ENCODE results near the gene GNG4. TPM values are rescaled to one million over a fixed set of nuclear protein-coding genes. Genes with fewer than 3 reads are reported as not detected.
"Not testable (repeated sequence)": the region's sequence is repeated elsewhere in the genome, so short reads cannot be mapped to it uniquely, and the experiment has no call there.

The GNG4 gene
- polyA plus RNA-seq, 4 donors: 3.2 to 4.4 (median 4.1) TPM

GRCh38 chr1:235650341-235651169, 971 bp upstream of the GNG4 start:
- DNase-seq (ENCODE audit: low read depth in 4 of 4, low spot score in 2 of 4): no peak

DNA sequence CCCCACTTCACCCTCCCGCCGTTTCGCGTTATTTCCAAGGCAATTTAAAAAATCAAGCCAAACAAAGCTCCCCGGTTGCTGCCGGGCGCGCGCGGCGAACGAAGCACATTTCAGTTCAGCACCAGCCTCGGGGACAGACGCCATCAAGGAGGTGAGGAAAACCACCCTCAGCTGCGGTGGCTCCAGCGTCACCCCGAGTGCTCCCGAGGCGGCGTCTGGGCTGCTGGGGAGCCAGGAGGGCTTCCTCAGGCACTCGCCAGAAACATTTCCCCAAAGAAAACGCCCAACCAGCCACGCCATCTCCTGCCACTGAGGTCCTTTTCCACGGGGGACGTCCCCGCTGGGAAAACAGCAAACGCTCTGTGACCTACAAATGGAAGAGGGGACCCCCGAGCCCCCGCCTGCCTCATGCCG, 623 bp downstream of the GNG4 start:
- peak in 1 of 4 donors; percentile 60 for DNase-seq (ENCODE audit: low read depth in 4 of 4, low spot score in 2 of 4)

GRCh38 chr1:235648407-235648907, 1.1 kb downstream of the GNG4 start:
- no peak for DNase-seq (ENCODE audit: low read depth in 4 of 4, low spot score in 2 of 4)

DNA sequence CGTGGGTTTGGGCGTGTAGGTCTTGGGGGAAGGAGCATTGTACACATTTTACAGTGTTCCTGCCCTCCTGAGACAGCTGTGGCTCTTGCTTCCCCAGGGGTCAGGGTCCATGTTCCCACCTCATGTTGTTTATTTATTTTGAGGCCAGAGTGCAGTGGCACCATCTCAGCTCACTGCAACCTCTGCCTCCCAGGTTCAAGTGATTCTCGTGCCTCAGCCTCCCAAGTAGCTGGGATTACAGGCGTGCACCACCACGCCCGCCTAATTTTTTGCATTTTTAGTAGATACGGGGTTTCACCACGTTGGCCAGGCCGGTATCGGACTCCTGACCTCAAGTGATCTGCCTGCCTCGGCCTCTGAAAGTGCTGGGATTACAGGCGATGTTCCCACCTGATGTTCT, 2.0 kb downstream of the GNG4 start:
- not testable (repeated sequence) for DNase-seq (ENCODE audit: low read depth in 4 of 4, low spot score in 2 of 4)

GRCh38 chr1:235646463-235646862, 3.1 kb downstream of the GNG4 start:
- DNase-seq (ENCODE audit: low read depth in 4 of 4, low spot score in 2 of 4): no peak

DNA sequence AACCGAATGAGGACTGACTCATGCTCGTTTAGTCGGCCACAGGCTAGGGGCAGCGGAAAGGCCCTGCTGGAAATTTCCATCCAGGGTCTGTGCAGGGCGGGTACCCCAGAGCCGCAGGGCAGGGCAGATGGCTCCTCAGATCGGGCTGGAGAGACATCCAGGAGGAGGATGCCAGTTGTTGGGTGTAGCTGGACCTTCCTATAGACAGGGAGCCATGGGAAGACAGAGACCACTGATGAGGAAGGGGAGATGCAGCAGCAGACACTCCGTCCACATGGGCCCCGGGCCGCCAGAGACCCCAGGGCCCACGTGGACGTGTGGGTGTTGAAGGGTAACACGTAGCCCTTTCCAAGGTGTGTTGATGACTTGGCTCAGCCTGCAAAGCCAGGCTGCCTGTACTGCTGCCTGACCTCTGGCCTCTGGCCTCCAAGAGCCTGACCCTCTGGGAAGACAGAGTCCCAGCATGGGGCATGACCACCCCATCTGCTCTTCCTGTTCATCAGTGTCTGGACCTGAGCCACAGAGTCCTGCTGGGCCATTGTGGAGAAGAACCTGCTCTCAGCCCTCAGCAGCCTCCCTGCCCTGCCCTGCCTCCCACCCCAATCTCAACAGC, 4.8 kb downstream of the GNG4 start:
- DNase-seq (ENCODE audit: low read depth in 4 of 4, low spot score in 2 of 4): no peak

DNA sequence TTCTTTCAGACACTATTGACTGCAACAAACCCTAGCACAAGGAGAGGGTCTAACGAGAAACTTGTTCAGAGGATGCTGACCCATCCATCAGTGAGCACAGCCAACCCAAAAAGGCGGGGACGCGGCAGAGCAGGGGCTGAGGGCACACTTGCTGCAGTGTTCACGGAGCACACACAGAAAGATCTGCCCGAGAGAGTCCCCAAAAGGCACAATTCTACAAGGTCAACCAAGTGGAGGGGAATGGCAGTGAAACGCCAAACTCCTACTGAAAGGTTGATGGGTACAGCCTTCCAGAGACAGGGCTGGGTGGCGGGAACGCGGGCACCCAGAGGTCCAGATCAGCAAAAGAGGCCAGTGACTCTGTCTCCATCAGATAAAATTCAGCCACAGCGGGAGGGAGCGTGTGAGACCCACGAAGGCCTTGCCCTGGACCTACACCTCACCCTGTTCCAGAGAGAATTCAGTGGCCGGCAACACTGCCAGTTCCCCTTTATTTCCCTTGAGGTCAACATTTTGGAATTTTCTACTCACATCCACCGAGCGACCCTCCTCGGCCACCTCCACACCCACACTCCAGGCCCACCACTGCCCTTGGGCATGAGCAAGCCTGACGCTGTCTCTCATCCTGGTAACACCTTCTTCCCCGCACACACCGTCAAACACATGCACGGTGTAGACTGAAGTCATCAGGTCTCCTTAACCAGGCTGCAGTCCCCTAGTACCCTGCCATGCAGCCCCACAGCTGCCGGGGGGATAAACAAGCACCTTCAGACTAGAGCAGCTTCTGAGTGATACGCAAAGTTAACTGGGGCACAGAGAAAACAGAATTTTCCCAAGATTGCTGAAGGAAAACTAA, 5.5 kb downstream of the GNG4 start:
- no peak for DNase-seq (ENCODE audit: low read depth in 4 of 4, low spot score in 2 of 4)

- no peak for DNase-seq (ENCODE audit: low read depth in 4 of 4, low spot score in 2 of 4)
Observed at GRCh38 chr1:235642943-235643371, 6.6 kb downstream of the GNG4 start.

- no peak for DNase-seq (ENCODE audit: low read depth in 4 of 4, low spot score in 2 of 4)
Observed at GRCh38 chr1:235642011-235642942, 7.3 kb downstream of the GNG4 start.

DNA sequence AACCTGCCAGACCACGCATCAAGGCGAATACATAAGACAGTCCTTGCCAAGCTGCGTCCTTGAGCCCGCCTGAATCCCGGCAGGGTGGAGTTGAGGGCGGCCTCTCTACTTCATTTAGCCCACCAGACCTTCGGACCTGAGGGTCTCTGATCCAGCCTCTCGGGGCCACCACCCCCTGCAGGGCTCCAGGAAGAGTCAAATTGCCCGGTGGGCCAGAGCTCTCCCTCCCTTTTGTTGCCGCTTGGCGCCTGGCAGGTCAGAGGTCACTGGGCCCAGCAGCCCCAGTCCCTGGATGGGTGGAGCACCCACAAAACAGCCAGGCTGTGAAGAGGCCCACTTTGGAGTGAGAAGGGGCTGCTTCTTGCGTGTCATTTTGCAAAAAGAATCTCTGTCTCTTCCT, 9.0 kb downstream of the GNG4 start:
- no peak for DNase-seq (ENCODE audit: low read depth in 4 of 4, low spot score in 2 of 4)

DNA sequence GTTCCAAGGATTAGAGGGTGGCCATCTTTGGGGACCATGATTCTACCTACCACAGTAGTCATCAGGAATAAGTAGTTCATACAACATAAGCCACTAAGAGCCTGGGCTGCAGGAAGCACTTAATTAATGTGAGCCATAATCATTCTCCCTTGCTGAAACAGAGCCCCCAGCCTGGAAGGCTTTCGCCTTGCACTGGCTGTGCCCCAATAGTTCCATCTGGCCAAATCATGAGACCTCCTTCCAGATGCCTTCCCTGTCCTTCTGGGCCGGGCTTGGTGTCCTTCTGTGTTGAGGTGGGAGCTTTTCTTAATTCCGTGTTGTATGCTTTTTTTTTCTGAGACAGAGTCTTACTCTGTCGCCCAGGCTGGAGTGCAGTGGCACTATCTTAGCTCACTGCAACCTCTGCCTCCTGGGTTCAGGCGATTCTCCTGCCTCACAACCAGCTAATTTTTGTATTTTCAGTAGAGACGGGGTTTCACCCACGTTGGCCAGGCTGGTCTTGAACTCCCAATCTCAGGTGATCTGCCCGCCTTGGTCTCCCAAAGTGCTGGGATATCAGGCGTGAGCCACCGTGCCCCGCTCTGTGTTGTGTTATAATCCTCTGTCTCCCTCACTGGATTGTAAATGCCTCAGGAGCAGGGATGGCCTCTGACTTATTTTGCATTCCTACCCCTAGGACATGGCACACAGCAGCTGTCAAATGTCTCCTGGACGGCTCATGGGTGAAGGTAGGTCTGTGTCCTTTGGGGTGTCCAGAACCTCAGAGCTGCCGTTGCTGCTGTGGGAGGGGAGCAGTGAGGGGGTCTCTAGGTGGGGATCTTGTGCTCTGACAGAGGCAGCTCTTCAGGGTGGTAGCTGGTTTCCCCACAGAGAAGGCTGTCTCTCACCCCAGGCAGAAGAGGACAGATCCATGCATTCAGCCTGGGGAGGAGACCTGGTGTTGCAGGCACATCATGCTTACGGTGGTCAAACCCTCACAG, 10.1 kb downstream of the GNG4 start:
- no peak for DNase-seq (ENCODE audit: low read depth in 4 of 4, low spot score in 2 of 4)

- not testable (repeated sequence) for DNase-seq (ENCODE audit: low read depth in 4 of 4, low spot score in 2 of 4)
Observed at GRCh38 chr1:235638612-235639011, 11.0 kb downstream of the GNG4 start.

GRCh38 chr1:235637756-235638534, 11.6 kb downstream of the GNG4 start:
- DNase-seq (ENCODE audit: low read depth in 4 of 4, low spot score in 2 of 4): no peak

DNA sequence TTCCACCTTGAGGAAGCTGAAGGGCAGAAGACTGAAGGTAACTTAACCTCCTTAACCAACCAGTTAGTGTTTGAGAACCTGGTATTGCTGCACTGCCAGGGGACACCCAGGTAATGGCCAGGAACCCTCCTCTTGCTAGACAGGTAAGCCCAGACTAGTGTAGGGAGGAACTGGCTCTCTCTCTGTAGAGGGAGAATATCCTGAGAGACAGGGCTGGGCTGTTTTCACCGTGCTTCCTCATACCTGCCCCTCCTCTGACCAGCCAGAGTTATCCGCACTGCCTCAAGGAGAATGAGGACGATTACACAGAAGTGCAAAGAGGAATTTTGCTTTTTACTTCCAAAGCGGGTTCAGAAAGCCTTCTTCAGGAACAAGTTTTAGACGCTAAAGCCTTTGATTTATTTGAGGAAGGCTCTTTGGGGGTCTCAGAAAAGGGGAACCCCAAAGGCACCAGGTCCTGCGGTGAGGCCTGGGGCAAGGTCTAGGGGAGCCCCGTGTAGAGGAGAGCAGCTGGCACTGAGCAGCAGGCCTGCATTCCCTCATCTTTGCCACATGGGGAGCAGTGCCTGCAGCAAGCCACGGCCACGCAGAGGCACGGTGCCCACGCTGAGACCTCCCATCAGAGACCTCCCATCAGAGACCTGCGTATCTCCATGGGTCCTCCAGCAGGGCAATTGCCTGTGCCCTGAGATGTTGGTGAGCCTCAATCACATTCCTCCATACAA, 13.5 kb downstream of the GNG4 start:
- DNase-seq (ENCODE audit: low read depth in 4 of 4, low spot score in 2 of 4): no peak

DNA sequence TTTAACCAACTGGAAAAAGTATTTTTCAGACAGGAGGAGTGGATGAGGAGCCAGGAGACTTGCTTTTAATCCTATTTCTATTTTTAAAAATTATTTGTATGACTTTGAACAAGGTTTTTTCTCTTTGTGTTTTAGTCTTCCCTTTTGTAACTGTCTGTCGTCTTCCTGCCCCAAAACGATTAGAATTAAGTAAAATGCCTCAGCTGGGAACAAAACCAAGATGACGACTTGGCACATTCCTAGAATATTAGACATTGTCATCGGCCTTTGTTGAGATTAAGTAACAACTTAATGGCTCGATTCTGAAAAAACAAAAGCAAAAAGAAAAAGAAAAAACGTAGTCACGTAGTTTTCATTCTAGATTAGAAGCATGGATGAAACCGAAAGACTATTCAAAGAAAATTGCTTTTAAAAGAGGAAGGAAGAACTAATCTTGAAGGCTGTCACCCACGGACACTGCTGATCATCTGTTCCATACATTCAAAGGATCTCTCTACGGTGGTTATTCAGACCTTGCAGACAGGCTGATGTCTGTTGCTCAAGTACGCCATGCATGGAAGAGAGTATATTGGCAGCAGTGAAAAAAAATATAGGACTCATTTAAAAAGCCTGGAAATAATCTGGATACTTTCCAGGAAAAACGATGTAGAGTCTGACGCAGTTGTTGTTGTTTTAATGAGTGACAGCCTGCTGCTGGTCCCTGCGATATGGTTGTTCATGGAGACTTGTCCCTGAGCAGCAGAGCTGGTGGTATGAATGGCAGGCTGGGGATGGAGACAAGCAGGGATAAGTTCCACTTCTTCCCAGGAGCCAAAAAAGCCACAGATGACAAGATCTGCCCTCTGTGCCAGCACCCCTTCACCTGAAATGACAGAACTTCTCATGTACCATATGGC, 16.8 kb downstream of the GNG4 start:
- no peak for DNase-seq (ENCODE audit: low read depth in 4 of 4, low spot score in 2 of 4)

GRCh38 chr1:235631816-235632215, 17.8 kb downstream of the GNG4 start:
- no peak for DNase-seq (ENCODE audit: low read depth in 4 of 4, low spot score in 2 of 4)

All from left renal cortex interstitium (tissue), 4 donors.